Smooth muscle cell of the brain vasculature (primary cell): ENCODE data around the gene ACP2.
"Not testable (repeated sequence)": the region's sequence is repeated elsewhere in the genome, so short reads cannot be mapped to it uniquely, and the experiment has no call there.

Source experiments
- DNase-seq: peaks from one replicate; pipeline ENCODE4 v3.0.0-alpha.2; 2012; ENCODE audit warnings: low read depth, low spot score

ACP2 gene

DNA sequence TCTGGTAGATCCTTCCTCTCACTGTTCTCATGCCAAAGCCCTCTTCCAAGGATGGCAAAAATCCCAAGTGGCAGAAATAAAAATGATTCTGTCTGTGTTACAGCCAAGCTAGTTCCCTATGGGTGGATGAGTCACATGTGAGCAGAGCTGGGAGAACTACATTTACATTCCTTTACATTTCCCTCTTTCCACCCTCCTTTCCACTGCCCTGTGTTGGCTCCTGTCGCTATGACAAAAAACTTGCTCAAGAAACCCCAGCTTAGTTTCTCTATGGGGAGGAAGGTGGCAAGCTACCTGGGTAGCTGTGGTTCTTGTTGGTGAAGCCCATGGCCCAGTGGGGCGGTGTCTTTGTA is 44.0 kb downstream of the ACP2 start:
- DNase-seq = no peak

DNA sequence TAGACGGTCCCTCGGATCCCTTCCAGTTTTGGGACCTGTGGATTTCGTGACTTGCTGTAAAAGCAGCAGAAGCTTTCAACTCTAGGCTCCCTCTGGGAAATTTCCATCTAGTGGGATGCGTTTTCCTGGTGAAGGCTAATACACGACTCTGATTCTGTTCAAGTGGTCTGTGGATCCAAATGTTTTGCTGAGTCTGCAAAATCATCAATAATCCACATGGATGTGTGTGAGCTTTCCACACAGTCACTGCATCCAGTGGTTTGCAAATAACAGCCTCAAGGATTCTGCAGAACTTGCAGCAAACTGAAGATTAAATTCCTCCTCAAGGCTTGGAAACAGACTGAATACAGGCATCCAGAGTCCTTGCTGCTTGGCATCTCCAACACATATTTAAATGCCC is 46.0 kb downstream of the ACP2 start:
- DNase-seq = no peak

DNA sequence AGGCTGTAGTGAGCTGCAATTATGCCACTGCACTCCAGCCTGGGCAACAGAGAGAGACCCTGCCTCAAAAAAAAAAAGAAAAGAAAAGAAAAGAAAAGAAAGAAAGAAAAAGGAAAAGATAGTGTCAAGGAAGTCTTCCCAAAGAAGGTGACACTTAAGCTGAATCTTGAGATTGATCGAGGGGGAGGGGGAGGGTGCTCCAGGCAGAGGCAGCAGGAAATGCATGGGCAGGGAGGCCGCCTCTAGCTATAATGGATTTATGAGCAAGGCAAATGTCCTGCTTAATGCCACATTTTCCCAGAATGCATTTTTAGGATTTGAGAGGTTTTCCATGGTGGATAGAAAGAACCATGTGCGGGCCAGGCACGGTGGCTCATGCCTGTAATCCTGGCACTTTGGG is 47.6 kb downstream of the ACP2 start:
- DNase-seq = no peak

GRCh38 chr11:47198161-47198560 is 50.5 kb downstream of the ACP2 start:
- not testable (repeated sequence) for DNase-seq

- DNase-seq = no peak
Observed at GRCh38 chr11:47192111-47192510, 56.5 kb downstream of the ACP2 start.

DNA sequence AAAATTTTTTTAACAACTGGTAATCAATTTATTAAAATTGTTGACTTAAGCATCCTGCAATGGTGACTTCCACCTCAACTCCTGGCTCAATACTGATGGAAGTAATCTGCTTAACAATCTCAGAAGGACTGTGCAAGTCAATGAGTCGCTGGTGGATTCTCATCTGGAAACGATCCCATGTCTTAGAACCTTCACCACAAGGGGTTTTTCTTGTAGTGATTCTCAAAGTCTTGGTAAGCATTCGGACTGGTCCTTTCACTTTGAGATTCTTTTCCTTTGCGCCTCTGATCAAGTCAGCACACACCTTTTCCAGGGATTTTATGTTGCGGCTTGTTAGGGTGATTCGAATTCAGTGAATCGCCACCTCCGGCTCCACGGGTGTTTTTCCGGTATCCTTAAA is 57.5 kb downstream of the ACP2 start:
- not testable (repeated sequence) for DNase-seq
